Measurements from ENCODE around the gene ANKLE1. TPM values are rescaled to one million over a fixed set of nuclear protein-coding genes. Genes with fewer than 3 reads are reported as not detected.

ANKLE1 gene, protein sequence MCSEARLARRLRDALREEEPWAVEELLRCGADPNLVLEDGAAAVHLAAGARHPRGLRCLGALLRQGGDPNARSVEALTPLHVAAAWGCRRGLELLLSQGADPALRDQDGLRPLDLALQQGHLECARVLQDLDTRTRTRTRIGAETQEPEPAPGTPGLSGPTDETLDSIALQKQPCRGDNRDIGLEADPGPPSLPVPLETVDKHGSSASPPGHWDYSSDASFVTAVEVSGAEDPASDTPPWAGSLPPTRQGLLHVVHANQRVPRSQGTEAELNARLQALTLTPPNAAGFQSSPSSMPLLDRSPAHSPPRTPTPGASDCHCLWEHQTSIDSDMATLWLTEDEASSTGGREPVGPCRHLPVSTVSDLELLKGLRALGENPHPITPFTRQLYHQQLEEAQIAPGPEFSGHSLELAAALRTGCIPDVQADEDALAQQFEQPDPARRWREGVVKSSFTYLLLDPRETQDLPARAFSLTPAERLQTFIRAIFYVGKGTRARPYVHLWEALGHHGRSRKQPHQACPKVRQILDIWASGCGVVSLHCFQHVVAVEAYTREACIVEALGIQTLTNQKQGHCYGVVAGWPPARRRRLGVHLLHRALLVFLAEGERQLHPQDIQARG
- total RNA-seq, result 0.33 and 0.43 TPM in 2 replicates

DNA sequence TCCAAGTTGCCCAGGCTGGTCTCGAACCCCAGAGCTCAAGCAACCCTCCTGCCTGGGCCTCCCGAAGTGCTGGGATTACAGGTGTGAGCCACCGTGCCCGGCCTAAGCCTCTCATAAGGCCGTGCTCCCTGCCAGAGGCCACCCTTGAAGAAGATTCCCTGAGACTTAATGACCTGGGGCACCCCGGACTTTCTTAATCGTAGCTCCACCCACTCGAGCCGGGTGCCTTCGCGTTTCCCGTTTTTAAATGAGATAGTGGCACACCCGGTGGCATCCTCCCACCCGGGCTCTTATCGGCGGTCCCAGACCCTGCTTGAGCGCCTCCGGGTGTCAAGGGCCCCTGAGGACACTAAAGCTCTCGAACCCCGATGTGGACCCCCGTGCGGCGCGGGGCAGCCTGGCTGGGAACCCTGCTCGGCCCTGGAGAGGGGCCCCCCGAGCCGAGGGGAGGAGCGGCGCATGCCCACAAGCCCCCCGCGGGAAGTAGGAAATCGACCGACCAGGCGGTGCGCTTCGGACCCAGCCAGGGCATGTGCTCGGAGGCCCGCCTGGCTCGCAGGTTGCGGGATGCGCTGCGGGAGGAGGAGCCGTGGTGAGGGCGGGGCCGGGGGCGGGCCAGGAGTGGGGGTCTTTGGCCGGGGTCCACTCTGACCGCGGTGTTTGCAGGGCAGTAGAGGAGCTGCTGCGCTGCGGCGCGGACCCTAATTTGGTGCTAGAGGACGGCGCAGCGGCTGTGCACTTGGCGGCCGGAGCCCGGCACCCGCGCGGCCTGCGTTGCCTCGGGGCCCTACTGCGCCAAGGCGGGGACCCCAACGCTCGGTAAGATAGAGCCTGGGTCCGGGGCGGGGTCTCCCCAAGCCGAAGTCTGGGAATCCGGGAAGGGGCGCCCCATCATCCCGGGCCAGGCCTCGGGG is at the start of gene ANKLE1:
Gene ANKLE1, plus strand, starts transcription at position 511 of the 914 bp plus-strand sequence. Its CDS starts 20 bp downstream, at position 531.

DNA sequence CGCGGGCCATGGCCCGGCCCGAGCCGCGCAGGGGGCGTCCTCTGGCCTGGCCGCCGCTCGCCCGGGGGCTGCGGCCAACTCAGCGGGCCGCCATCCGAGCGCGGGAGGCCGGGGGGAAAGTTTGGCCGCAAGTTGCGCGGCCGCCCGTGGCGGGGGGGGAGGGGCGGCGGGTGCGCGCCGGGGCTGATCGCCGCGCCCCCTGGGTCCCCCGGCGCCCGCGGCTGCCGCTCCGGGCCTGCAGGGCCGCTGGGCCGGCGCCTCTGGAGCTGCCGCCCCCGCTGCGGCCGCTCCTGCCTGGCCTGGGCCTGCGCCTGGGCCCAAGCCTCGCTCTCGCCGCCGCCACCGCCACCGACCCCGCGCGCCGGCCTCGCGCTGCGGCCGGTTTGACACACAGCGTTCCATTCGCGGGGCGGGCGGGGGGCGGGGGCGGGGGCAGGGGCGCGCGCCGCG is 36.1 kb upstream of the ANKLE1 start, which contains the start of gene NR2F6:
Gene NR2F6, minus strand, starts transcription at position 385 of the 450 bp plus-strand sequence. CDS start 699 bp downstream, outside the sequence.

DNA sequence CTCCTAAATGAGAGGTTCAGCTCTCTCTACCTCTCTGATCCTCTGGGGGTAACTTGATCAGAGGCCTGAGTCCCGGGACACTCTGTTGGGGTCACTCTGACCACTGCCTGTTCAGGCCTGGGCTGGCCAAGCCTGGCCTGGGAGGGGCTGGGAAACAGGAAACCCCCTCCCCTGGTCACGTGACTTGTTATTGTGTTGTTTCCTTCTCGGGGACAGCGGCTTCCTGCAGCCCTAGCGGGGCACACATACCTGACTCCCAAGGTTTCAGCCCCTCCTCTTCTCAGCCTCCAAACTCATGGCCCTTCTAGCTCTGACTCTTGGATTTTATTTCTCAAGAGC is 17.1 kb upstream of the ANKLE1 start, which contains the start of gene USHBP1:
Gene USHBP1, minus strand, starts transcription at position 105 of the 339 bp plus-strand sequence. CDS start 446 bp downstream, outside the sequence.

DNA sequence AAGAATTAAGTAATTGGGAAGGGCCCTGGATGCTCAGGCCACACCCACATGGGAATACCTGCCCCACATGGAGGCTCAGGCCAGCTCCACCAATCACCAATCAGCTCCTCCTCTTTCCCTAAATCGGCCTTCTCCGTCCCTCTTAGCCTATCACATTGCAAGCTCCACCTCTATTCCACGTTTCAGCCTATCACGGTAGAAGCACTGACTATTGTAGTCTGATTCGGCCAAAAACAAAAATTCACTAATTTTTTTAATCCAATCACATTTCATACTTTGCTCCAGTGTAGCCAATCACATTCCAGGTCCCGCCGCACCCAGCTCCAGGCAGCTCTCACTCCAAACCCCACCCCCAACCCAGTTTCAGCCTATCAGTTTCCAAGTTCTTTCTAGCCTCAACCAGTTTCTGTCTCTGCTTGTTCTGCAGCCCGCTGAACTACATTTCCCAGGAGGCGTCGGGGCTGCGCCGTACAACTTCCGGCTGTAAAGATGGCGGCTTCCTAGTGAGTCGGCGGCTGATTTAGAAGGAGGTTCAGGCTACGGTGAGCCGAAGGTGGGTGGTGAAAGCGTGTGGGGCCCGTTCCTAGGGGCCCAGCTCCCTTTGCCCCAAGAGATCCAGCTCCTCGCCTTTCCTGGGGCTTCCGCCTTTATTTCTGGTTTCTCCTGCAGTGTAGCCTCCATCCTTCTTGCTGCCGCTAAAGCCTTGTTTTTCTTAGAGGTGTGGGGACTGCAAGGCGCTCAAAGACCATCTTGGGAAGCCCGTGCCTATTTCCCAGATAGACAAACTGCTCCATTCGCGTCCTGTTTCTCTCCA is 14.5 kb upstream of the ANKLE1 start, which contains the start of gene BABAM1:
Gene BABAM1, plus strand, starts transcription at position 469 of the 814 bp plus-strand sequence. CDS start 1,364 bp downstream, outside the sequence.

DNA sequence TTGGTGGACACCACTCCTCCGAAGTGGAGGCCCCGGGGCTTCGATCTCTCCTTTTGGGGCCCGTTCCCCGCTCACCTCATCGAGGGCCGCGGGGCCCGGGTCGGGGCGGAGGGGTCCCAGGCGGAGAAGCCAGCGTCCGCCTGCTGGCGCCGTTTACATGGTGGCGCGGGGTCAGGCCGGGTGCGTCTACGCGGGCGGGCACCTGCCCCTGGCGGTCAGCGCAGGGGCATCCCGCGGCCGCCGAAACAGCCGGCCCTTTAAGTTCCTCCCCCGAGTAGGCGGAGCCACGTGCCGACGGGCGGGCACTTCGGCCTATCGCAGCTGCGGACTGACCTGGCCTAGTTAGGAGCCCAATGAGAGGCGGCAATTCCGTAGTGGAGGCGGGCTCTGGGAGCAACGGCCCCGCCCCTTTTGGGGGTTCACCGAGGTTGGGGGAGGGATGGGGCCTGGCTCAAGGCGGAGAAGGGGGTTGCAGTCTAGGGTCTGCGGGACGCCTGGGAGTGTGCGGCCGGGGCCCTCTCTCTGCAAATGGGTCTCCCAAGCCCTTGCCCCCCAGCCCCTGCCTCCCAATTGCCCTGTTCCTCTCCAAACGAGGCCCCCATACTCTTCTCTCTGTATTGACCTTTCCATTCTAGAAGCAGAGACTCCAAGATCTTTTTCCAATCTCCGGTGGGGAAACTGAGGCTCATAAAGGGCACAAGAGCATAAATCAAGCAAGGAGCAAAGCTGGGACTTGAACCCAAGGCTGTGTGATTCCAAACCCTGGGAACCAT is 21.7 kb downstream of the ANKLE1 start, which contains the start of gene ABHD8:
Gene ABHD8, minus strand, starts transcription at position 259 of the 773 bp plus-strand sequence. CDS start 1,809 bp downstream, outside the sequence.

DNA sequence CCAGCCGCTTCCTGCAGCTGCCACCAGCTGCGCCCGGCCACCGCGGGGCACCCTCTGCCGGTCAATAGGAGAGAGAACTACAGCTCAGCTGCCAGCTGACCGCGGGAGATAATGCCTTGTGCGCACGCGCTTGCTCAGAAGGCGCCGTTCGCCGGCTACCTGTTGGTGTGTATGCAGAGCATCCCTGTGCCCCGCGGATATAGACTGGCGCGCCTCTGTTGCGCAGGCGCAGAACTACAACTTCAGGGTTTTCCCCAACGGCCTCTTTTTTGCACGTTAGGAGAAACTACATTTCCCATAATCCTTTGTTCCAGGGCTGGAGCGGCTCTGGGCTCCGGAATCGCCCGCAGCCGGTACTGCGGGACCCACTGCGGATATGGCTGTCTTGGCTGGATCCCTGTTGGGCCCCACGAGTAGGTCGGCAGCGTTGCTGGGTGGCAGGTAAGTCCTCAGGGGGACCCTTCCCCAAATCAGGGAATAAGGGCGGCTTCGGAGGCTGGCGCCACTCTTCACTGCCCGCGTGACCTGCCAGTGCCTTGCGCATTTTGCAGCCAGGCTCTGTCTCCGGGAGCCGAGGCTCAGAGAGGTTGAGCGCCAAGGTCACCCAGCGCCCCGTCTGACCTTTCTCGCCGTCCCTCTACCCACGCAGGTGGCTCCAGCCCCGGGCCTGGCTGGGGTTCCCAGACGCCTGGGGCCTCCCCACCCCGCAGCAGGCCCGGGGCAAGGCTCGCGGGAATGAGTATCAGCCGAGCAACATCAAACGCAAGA is 24.0 kb downstream of the ANKLE1 start, which contains the start of gene MRPL34:
Gene MRPL34, plus strand, starts transcription at position 356 of the 768 bp plus-strand sequence. Its CDS starts 21 bp downstream, at position 377.

DNA sequence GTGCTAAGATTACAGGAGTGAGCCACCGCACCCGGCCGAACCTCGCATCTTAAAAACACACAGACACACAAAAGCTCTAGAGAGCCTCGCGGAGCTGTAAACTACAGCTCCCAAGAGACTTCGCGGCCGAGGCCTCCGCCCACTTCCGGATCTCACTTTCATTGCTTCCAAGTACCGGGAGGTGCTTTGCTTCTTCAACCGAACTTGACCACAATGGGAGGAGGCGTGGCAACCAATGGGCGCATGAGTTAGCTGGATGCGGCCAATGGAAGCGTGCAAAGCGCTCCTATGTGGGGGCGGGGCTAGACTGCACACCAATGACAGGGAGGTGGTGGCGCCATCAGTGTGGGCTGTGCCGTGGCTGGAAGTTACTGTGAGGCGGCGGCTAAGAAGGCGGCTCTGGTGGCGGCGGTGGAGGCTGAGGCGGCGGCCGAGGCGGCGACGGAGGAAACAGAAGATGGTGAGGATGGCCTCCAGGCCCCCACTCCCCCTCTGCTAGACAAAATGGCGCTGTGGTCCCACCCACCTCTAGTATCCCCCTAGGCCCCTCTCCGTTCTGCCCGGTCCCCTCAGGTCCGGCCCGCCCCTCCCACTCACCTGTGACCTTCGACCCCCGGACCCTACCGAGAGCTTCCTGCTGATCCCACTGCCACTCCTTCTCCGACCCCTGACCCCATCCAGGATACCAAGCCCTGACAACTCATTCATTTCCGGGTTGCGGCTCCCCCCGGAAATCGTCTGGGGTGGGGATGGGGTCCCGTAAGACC is 27.7 kb downstream of the ANKLE1 start, which contains the start of gene DDA1:
Gene DDA1, plus strand, starts transcription at position 366 of the 767 bp plus-strand sequence. Its CDS starts 92 bp downstream, at position 458.

DNA sequence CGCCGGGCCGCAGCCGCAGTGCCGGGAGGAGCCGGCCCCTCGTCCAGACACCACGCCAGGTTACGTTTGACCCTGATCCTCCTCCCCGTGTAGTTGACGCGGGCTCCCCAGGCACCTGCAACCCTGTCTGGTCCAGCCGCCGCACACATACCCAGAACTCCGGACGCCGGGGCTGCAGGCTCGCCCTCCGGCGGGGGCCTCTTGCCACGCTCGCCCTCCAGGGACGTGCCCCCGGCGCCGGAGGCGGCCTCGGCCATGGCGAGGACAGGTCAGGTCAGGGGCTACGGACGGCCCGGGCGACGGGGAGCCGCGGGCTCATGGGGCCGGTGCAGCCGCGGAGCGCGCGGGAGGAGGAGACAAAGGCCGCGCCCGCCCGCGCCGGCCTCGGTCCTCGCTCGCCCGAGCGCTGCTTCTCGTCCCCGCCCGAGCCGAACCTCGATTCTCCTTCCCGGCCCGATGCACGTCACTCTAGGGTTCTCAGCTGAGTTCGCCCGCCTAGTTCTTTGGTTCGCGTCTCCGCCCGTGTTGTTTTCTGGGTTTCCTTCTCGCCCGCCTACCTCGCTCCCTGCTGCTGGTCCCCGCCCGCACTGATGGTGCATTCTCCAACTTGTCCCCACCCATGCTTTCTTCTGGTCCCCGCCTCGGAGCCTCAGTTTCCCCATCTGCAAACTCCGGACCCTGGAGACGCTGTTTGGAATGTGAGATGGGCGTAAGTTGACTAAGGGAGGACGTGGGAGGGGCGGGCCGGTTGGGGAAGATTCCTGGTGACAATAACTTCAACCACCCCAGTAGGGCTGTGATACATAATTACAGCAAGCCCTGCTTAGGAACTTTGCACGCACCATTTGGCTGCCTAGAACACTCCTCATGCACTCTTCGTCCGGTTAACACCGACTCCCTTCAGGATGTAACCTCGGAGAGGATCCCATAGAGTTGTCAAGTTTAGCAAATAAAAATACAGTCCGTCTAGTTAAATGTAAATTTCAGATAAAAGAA is 53.0 kb downstream of the ANKLE1 start, which contains the start of gene ANO8:
Gene ANO8, minus strand, starts transcription at position 442 of the 996 bp plus-strand sequence. Its CDS starts 185 bp downstream, at position 257.

Other genes with a start within 250 kb of the ANKLE1 start
- gene HAUS8, start 206.4 kb upstream of the ANKLE1 start, total RNA-seq, result 1.6 and 1.9 TPM in 2 replicates
- 24.0 and 24.8 TPM in 2 replicates for gene MYO9B, start 206.1 kb upstream of the ANKLE1 start, total RNA-seq
- gene USE1, start 66.5 kb upstream of the ANKLE1 start, total RNA-seq, result 14.0 and 15.2 TPM in 2 replicates
- 3.5 and 7.2 TPM in 2 replicates for gene OCEL1, start 55.7 kb upstream of the ANKLE1 start, total RNA-seq
- gene NR2F6, start 36.0 kb upstream of the ANKLE1 start, total RNA-seq, result 26.0 and 27.7 TPM in 2 replicates
- gene USHBP1, start 17.2 kb upstream of the ANKLE1 start, total RNA-seq, result 33.1 and 37.3 TPM in 2 replicates
- 57.4 and 70.9 TPM in 2 replicates for gene BABAM1, start 14.5 kb upstream of the ANKLE1 start, total RNA-seq
- 4.7 and 7.6 TPM in 2 replicates for gene ABHD8, start 21.5 kb downstream of the ANKLE1 start, total RNA-seq
- 34.4 and 37.2 TPM in 2 replicates for gene MRPL34, start 24.0 kb downstream of the ANKLE1 start, total RNA-seq
- 19.7 and 26.3 TPM in 2 replicates for gene DDA1, start 27.7 kb downstream of the ANKLE1 start, total RNA-seq
- gene ANO8, start 53.0 kb downstream of the ANKLE1 start, total RNA-seq, result 2.2 TPM in 2 replicates
- 6.4 and 8.7 TPM in 2 replicates for gene GTPBP3, start 55.7 kb downstream of the ANKLE1 start, total RNA-seq
- 15.4 and 63.3 TPM in 2 replicates for gene PLVAP, start 95.4 kb downstream of the ANKLE1 start, total RNA-seq
- gene CCDC194, start 112.3 kb downstream of the ANKLE1 start, total RNA-seq, result not detected in 2 replicates
- 0.34 and 0.43 TPM in 2 replicates for gene BST2, start 123.7 kb downstream of the ANKLE1 start, total RNA-seq
- 32.3 and 37.5 TPM in 2 replicates for gene MVB12A, start 138.1 kb downstream of the ANKLE1 start, total RNA-seq
- 0.09 TPM in 1 of 2 replicates, not detected in the other for gene TMEM221, start 166.8 kb downstream of the ANKLE1 start, total RNA-seq
- not detected in 2 replicates for gene NXNL1, start 179.0 kb downstream of the ANKLE1 start, total RNA-seq
- gene SLC27A1, start 188.6 kb downstream of the ANKLE1 start, total RNA-seq, result 18.3 and 23.0 TPM in 2 replicates
- 38.8 and 40.9 TPM in 2 replicates for gene PGLS, start 229.7 kb downstream of the ANKLE1 start, total RNA-seq